Measurements from ENCODE around the gene SPINDOC.

The SPINDOC gene

GRCh38 chr11:63851364-63851763 is 38.1 kb downstream of the SPINDOC start:
- H3K27me3 ChIP-seq = no peaks in the 10 kb centered on the region
- H3K4me1 ChIP-seq (ENCODE audit: control insufficient read depth in 1 of 2, insufficient read depth in 1 of 2, low read depth in 1 of 2, low read length in 1 of 2) = peaks cover 20 to 30% of the 10 kb centered on the region in 2 experiments
- H3K4me3 ChIP-seq (ENCODE audit: low read depth in 1 of 2, low read length in 1 of 2) = no peak overlapping the region
- TF ChIP-seq CTCF (IDR thresholded peaks at IDR 0.05) = no peak
- H3K36me3 ChIP-seq = peaks cover 17% of the 10 kb centered on the region
- peak overlapping the region; percentile 46 for H3K27ac ChIP-seq
- no peaks in the 10 kb centered on the region for H3K9me3 ChIP-seq

- Histone ChIP-seq H3K9me3 (no peaks in the 10 kb centered on the region), H3K4me1 (ENCODE audit: control insufficient read depth in 1 of 2, insufficient read depth in 1 of 2, low read depth in 1 of 2, low read length in 1 of 2) (peaks cover 24 to 40% of the 10 kb centered on the region in 2 experiments), H3K27me3 (no peaks in the 10 kb centered on the region), H3K36me3 (peaks cover 13% of the 10 kb centered on the region), H3K27ac (no peak overlapping the region), H3K4me3 (ENCODE audit: low read depth in 1 of 2, low read length in 1 of 2) (no peak overlapping the region)
- no peak for TF ChIP-seq CTCF (IDR thresholded peaks at IDR 0.05)
Observed at GRCh38 chr11:63853476-63853875, 40.2 kb downstream of the SPINDOC start.

- H3K9me3 ChIP-seq = no peaks in the 10 kb centered on the region
- H3K4me3 ChIP-seq (ENCODE audit: low read depth in 1 of 2, low read length in 1 of 2) = no peak overlapping the region
- H3K4me1 ChIP-seq (ENCODE audit: control insufficient read depth in 1 of 2, insufficient read depth in 1 of 2, low read depth in 1 of 2, low read length in 1 of 2) = peaks cover 36 to 53% of the 10 kb centered on the region in 2 experiments
- peaks cover 5% of the 10 kb centered on the region for H3K36me3 ChIP-seq
- TF ChIP-seq CTCF (IDR thresholded peaks at IDR 0.05) = no peak
- peak overlapping the region; percentile 51 for H3K27ac ChIP-seq
- no peaks in the 10 kb centered on the region for H3K27me3 ChIP-seq
Observed at GRCh38 chr11:63854696-63855095, 41.4 kb downstream of the SPINDOC start.

GRCh38 chr11:63855975-63856374 is 42.7 kb downstream of the SPINDOC start:
- Histone ChIP-seq H3K4me3 (ENCODE audit: low read depth in 1 of 2, low read length in 1 of 2) (no peak overlapping the region), H3K4me1 (ENCODE audit: control insufficient read depth in 1 of 2, insufficient read depth in 1 of 2, low read depth in 1 of 2, low read length in 1 of 2) (peaks cover 46 to 61% of the 10 kb centered on the region in 2 experiments), H3K9me3 (no peaks in the 10 kb centered on the region), H3K36me3 (peaks cover 5% of the 10 kb centered on the region), H3K27ac (peak overlapping the region; percentile 51), H3K27me3 (no peaks in the 10 kb centered on the region)
- no peak for TF ChIP-seq CTCF (IDR thresholded peaks at IDR 0.05)

GRCh38 chr11:63858628-63859550 is 45.6 kb downstream of the SPINDOC start:
- Histone ChIP-seq H3K9me3 (no peaks in the 10 kb centered on the region), H3K27me3 (no peaks in the 10 kb centered on the region), H3K4me1 (ENCODE audit: control insufficient read depth in 1 of 2, insufficient read depth in 1 of 2, low read depth in 1 of 2, low read length in 1 of 2) (peaks cover 66 to 70% of the 10 kb centered on the region in 2 experiments), H3K27ac (peak overlapping the region; percentile 87), H3K36me3 (peaks cover 11% of the 10 kb centered on the region), H3K4me3 (ENCODE audit: low read depth in 1 of 2, low read length in 1 of 2) (peak overlapping the region; percentile 17 to 20)
- no peak for TF ChIP-seq CTCF (IDR thresholded peaks at IDR 0.05)
